GM10847 (cell line): Measurements from ENCODE around the gene PAX9.

Experiments
- POLR2A ChIP-seq: IDR thresholded peaks from 2 replicates; pipeline ENCODE4 v1.6.1; 2011; ENCODE audit not compliant: insufficient read length; ENCODE audit errors: extremely low read depth

PAX9 gene

DNA sequence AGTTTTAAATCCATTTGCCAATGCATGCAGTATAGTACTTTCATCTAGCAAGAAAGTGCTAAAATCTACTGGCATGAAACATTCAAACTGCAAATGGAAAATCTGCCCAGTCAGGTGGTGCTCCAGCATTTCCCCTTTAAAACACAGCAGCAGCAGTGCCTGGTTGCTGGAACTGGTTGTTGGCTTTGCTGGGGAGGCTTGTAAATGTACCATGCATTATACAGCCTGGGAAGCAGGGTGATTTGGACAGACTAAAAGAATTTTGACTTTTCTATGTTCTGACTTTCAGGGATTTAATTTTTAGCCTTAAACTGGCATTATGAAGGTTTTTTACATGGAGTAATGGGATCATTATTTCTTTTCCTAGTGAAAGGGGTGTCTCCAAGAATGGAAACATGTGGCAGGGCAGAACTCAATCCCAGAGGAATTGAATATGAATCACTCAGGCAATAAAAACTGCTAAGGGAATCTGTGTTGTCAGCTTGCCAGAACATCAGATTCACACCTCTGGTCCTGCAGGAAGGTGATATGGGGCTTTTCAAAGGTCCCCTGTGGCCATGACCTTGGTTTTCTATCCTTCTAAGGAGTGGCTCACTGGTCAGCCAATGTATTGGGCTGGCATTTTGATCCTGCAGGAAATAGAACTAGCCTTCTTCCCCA is 9.0 kb upstream of the PAX9 start:
- no peak for TF ChIP-seq POLR2A

DNA sequence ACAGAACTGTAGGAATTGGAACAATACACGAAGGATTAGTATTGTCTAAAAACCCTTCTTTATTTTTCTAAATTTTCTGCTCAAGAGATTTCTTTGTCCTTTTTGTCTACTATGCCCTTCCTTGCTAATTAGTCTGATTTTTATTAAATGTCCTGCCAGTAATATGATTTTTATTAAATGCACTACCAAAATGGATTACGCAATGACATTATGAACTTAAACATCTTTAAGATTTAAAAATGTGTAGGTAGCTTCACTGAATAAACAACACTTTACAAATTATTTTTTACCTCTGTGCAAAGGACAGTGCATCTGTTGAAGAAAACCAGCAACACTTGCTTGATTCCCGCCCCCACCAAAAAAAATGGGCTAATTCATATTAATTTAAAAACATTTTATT is 8.2 kb upstream of the PAX9 start:
- no peak for TF ChIP-seq POLR2A

GRCh38 chr14:36653962-36654793 is 7.5 kb upstream of the PAX9 start:
- no peak for TF ChIP-seq POLR2A

DNA sequence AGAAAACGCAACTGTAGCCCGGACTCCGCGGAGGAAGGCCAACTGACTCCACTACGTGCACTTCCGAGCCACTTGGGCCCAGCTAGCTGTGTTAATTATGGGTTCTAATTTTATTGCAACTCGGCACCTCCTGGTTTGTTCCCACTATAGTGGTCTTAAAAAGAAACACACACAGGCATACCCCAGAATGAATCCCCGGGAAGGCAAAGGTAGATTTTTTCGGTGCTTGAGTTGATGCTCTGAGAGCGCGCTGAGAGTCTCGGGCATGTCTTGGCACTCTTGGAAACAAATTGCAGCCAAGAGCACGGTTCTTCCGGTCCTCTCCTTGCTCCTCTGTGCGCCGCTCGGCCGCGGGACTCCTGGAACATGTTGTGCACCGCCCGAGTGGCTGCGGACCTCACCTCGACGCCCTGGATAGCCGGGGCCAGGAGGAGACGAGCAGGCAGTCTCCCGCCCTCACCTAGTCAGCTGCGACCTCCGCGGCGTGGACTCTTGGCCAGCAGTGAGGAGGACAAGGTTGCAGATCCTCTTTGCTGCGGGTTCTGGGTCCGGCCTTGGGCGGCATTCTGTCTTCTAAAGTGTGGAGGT is 6.8 kb upstream of the PAX9 start:
- TF ChIP-seq POLR2A, result no peak

DNA sequence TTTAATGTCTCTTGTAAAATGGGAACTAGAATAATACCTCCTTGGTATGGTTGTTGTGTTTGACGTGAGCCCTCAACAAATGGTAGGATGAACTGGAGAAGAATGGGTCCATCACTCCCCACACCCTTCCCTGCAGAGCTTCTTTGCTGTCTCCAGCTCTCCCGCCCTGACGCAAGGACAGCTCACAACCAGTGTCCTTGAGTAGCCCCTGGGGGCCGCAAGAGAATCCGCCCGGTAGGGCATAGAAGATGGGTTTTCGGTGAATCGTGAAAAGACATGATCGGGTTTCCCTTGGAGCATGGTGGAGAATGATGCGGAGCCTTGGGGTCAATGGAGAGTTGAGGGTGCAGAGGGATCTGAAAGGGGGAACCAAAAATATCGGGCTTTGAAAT is 6.1 kb upstream of the PAX9 start:
- no peak for TF ChIP-seq POLR2A

DNA sequence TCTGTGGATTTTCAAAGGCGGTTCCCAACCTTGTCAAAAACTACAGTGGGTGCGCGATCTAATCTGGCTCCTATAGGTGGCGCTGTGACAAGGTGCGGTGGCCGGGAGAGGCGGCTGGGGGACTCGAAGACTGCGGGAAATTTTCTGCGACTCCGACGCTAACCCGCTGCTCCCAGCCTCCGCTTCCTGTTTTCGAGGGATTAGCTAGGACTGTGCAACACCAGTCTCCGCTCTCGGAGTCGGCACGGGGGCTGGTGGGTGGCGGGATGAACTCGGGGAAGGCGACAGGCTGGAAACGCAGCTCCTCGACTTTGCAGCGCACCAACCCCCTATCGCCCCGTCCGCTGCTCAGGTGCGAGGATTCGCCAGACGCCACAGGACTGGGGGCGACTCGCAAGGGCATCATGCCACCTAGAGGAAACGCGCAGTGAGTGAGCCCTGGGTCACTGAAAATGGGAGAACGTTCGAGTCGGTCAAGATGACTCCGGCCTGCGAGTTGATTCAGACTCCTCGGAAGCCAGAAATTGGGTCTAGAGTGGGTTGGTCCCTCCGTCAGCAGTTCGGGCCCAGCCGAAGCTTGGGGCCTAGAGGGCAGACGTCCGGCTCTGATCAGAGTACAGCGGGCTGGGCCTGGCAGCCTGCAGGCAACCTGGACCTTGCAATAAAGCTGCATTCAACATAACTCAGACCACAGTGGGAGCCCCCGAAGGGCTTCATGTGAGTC is 5.5 kb upstream of the PAX9 start:
- TF ChIP-seq POLR2A, result no peak

- no peak for TF ChIP-seq POLR2A
Observed at GRCh38 chr14:36656687-36657398, 4.8 kb upstream of the PAX9 start.

GRCh38 chr14:36657399-36658122 is 4.1 kb upstream of the PAX9 start:
- TF ChIP-seq POLR2A, result no peak

GRCh38 chr14:36658123-36659009 is 3.3 kb upstream of the PAX9 start:
- TF ChIP-seq POLR2A, result no peak

DNA sequence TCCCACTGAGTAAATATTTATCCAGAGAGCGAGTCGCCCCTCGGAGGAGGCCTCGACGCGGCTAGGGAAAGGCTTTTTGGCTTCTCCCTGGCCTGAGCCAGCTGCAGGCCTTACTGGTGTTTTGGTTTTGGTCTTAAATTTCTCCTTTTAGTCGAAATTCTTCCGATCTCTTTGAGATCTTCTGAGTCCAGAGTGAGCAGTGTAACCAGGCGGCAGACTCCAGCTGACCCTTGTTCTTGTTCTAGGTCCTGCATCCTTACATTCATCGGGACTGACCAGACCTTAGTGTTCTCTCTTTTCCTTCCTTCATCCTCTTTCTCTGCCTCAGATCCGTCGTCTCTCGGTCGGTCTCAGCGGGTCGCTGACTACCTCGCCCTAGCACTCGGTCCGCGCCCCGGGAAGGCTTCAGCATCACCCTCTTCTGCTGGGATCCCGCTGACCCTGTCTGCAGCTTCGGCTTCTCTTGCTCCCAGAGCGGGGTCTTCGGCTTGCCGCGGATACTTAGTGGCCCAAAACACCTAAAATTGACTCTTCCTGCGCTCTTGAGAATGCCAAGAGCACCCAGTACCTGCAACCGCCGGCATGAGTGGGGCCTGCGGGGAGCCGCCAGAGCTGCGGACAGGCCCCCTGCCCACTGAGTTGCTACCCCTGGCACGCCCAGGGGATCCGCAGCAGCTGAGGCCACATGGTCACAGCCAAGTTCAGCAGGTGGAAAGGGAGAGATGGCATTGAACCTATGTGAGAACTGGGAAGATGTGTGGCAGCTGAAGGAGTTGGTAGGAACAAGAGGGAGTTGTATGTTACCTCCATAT is 2.4 kb upstream of the PAX9 start:
- TF ChIP-seq POLR2A, result no peak

GRCh38 chr14:36659822-36660735 is 1.6 kb upstream of the PAX9 start:
- no peak for TF ChIP-seq POLR2A
